Brain microvascular endothelial cell (primary cell): ENCODE measurements around the gene HOXC4.

Experiments
- DNase-seq: peaks from one replicate; pipeline ENCODE4 v3.0.0-alpha.2; 2020
- H3K27ac ChIP-seq: fragments of 250-450 bp; sonication (Bioruptor Pico); 2 replicates; pipeline ENCODE4 v1.5.1; 2020; ENCODE audit warnings: mild to moderate bottlenecking, moderate library complexity
- H3K27me3 ChIP-seq: fragments of 250-450 bp; sonication (Bioruptor Pico); replicated peaks from 2 replicates; pipeline ENCODE4 v1.5.1; 2020; ENCODE audit warnings: mild to moderate bottlenecking
- H3K36me3 ChIP-seq: fragments of 250-450 bp; sonication (Bioruptor Pico); replicated peaks from 2 replicates; pipeline ENCODE4 v1.5.1; 2020; ENCODE audit warnings: mild to moderate bottlenecking
- H3K4me3 ChIP-seq: 2 replicates; pipeline ENCODE4 v1.5.1; 2011; ENCODE audit warnings: low read depth, mild to moderate bottlenecking, control low read depth, low read length, moderate library complexity
- CTCF ChIP-seq: IDR thresholded peaks from 2 replicates; pipeline ENCODE4 v1.5.1; 2011; ENCODE audit warnings: low read depth, mild to moderate bottlenecking, moderate library complexity, low read length, control low read depth, inconsistent platforms; ENCODE audit errors: missing control alignments
- in situ Hi-C: cut with HindIII; loops from 2 replicates; pipeline ENCODE4 v1.10.0; 2017; ENCODE audit warnings: low sequenced_read_pairs, low pct_ligation_motif_present

Gene HOXC4

GRCh38 chr12:54006559-54007220 lies 46.9 kb upstream of the HOXC4 start:
- no peak for TF ChIP-seq CTCF
- H3K27ac ChIP-seq = no peak overlapping the region
- in situ Hi-C loops = loop anchor here (25.0 kb wide), 1 partner anchor 206 kb away; no protein-coding TSS in a partner anchor
- no peak for DNase-seq
- peaks cover 92% of the 10 kb centered on the region for H3K27me3 ChIP-seq
- H3K36me3 ChIP-seq = no peaks in the 10 kb centered on the region
- H3K4me3 ChIP-seq = no peak overlapping the region

GRCh38 chr12:54007538-54008259 lies 45.9 kb upstream of the HOXC4 start:
- H3K27ac ChIP-seq = no peak overlapping the region
- no peak for TF ChIP-seq CTCF

GRCh38 chr12:54008260-54008552 lies 45.4 kb upstream of the HOXC4 start:
- Histone ChIP-seq H3K36me3 (no peaks in the 10 kb centered on the region), H3K27ac (no peak overlapping the region), H3K27me3 (peaks cover 87% of the 10 kb centered on the region), H3K4me3 (no peak overlapping the region)
- DNase-seq = no peak
- no peak for TF ChIP-seq CTCF
- in situ Hi-C loops = loop anchor here (25.0 kb wide), 1 partner anchor 204 kb away; no protein-coding TSS in a partner anchor

More at GRCh38 chr12:54007538-54008259, 45.9 kb upstream of the HOXC4 start:
- Histone ChIP-seq H3K36me3 (no peaks in the 10 kb centered on the region), H3K4me3 (no peak overlapping the region), H3K27me3 (peaks cover 87% of the 10 kb centered on the region)
- DNase-seq = no peak
- in situ Hi-C loops = loop anchor here (25.0 kb wide), 1 partner anchor 205 kb away; no protein-coding TSS in a partner anchor

GRCh38 chr12:54009171-54010052 lies 44.2 kb upstream of the HOXC4 start:
- Histone ChIP-seq H3K36me3 (no peaks in the 10 kb centered on the region), H3K4me3 (no peak overlapping the region), H3K27me3 (peaks cover 87% of the 10 kb centered on the region), H3K27ac (no peak overlapping the region)
- in situ Hi-C loops = loop anchor here (25.0 kb wide), 1 partner anchor 203 kb away; no protein-coding TSS in a partner anchor
- TF ChIP-seq CTCF = no peak
- DNase-seq = no peak

- peaks cover 87% of the 10 kb centered on the region for H3K27me3 ChIP-seq
- in situ Hi-C loops = loop anchor here (25.0 kb wide), 1 partner anchor 202 kb away; no protein-coding TSS in a partner anchor
- no peaks in the 10 kb centered on the region for H3K36me3 ChIP-seq
- TF ChIP-seq CTCF = no peak
- H3K27ac ChIP-seq = no peak overlapping the region
- no peak overlapping the region for H3K4me3 ChIP-seq
- no peak for DNase-seq
Measured at GRCh38 chr12:54010053-54010971, 43.3 kb upstream of the HOXC4 start.
